C4-2B (cell line): ENCODE data around the gene C2CD3.

Experiments
- CTCF ChIP-seq: fragments of 450-650 bp; conservative IDR thresholded peaks from 2 replicates; pipeline ENCODE4 v1.5.1; 2017; ENCODE audit warnings: mild to moderate bottlenecking
- ZFX ChIP-seq: fragments of 450-650 bp; IDR thresholded peaks from 2 replicates; pipeline ENCODE4 v1.6.1; 2017

DNA sequence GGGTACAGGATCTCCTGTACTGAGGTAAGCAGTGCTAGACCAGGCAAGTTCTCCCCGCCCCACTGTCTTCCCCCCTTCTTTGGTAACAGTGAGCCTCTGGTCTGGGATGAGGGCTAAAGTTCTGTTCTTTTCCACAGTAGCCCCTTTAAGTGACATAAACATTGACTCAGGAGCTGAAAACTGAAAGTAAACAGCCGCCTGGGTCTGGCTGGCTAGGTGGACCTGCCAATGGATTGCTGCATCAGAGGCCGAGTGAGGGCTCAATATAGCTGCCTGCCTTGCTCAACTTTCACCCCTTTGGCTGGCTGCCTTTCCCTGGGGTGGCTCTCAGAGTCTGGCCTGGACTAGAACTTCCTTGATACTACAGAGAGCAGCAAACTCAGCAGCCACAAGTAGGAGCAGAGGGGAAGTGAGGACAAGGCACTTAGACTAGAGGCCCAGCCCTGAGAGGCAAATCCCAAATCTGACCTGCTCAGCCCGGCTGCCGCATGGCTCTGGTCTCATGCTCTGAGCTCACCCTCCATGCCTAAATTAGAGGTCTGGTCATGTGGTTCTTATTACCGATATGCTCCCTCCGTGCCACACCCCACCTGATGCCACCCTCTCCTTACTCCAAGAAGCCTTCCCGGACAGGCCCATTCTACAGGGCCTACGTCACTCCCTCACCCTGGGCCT lies 152.3 kb downstream of the C2CD3 start:
- TF ChIP-seq CTCF (no peak), ZFX (no peak)
